ENCODE data around the gene CUEDC1. TPM values are rescaled to one million over a fixed set of nuclear protein-coding genes. Genes with fewer than 3 reads are reported as not detected.

CUEDC1 gene
- total RNA-seq, 1 donor from 2014 or later = 38.4 TPM

GRCh38 chr17:57915544-57915943, 39.7 kb downstream of the CUEDC1 start:
- TF ChIP-seq CTCF (IDR thresholded peaks at IDR 0.05) = no peak
- no peak overlapping the region for H3K4me3 Mint-ChIP-seq (ENCODE audit: unreplicated experiment)
- no peaks in the 10 kb centered on the region for H3K27me3 Mint-ChIP-seq (ENCODE audit: unreplicated experiment)
- no peak for DNase-seq (ENCODE audit: extremely low spot score, unreplicated experiment)
- no peaks in the 10 kb centered on the region for H3K9me3 Mint-ChIP-seq (ENCODE audit: unreplicated experiment)
- H3K27ac Mint-ChIP-seq (ENCODE audit: unreplicated experiment) = peak overlapping the region; percentile 59
- H3K4me1 Mint-ChIP-seq (ENCODE audit: unreplicated experiment) = peaks cover 52% of the 10 kb centered on the region
- peaks cover 2% of the 10 kb centered on the region for H3K36me3 Mint-ChIP-seq (ENCODE audit: unreplicated experiment)

- DNase-seq (ENCODE audit: extremely low spot score, unreplicated experiment) = no peak
- Mint-ChIP-seq H3K27ac (ENCODE audit: unreplicated experiment) (no peak overlapping the region), H3K27me3 (ENCODE audit: unreplicated experiment) (no peaks in the 10 kb centered on the region), H3K9me3 (ENCODE audit: unreplicated experiment) (no peaks in the 10 kb centered on the region), H3K36me3 (ENCODE audit: unreplicated experiment) (peaks cover 2% of the 10 kb centered on the region), H3K4me1 (ENCODE audit: unreplicated experiment) (peaks cover 52% of the 10 kb centered on the region), H3K4me3 (ENCODE audit: unreplicated experiment) (no peak overlapping the region)
- no peak for TF ChIP-seq CTCF (IDR thresholded peaks at IDR 0.05)
Measured at GRCh38 chr17:57914273-57915142, 40.7 kb downstream of the CUEDC1 start.

- no peaks in the 10 kb centered on the region for H3K27me3 Mint-ChIP-seq (ENCODE audit: unreplicated experiment)
- peaks cover 52% of the 10 kb centered on the region for H3K4me1 Mint-ChIP-seq (ENCODE audit: unreplicated experiment)
- peaks cover 2% of the 10 kb centered on the region for H3K36me3 Mint-ChIP-seq (ENCODE audit: unreplicated experiment)
- TF ChIP-seq CTCF (IDR thresholded peaks at IDR 0.05) = no peak
- no peak overlapping the region for H3K4me3 Mint-ChIP-seq (ENCODE audit: unreplicated experiment)
- DNase-seq (ENCODE audit: extremely low spot score, unreplicated experiment) = no peak
- H3K9me3 Mint-ChIP-seq (ENCODE audit: unreplicated experiment) = no peaks in the 10 kb centered on the region
- H3K27ac Mint-ChIP-seq (ENCODE audit: unreplicated experiment) = no peak overlapping the region
Measured at GRCh38 chr17:57913575-57914272, 41.5 kb downstream of the CUEDC1 start.

- Mint-ChIP-seq H3K36me3 (ENCODE audit: unreplicated experiment) (peaks cover 2% of the 10 kb centered on the region), H3K4me1 (ENCODE audit: unreplicated experiment) (peaks cover 41% of the 10 kb centered on the region)
Measured at GRCh38 chr17:57911834-57912673, 43.2 kb downstream of the CUEDC1 start.

More at GRCh38 chr17:57911834-57912673, 43.2 kb downstream of the CUEDC1 start:
- TF ChIP-seq CTCF (IDR thresholded peaks at IDR 0.05) = no peak
- Mint-ChIP-seq H3K27me3 (ENCODE audit: unreplicated experiment) (no peaks in the 10 kb centered on the region), H3K27ac (ENCODE audit: unreplicated experiment) (no peak overlapping the region), H3K4me3 (ENCODE audit: unreplicated experiment) (no peak overlapping the region), H3K9me3 (ENCODE audit: unreplicated experiment) (no peaks in the 10 kb centered on the region)
- DNase-seq (ENCODE audit: extremely low spot score, unreplicated experiment) = no peak
